ENCODE measurements around the gene SAFB2. TPM values are rescaled to one million over a fixed set of nuclear protein-coding genes. Genes with fewer than 3 reads are reported as not detected.

The SAFB2 gene
- total and polyA plus RNA-seq, 11 donors, result 14.2 to 56.7 (median 44.2) TPM

DNA sequence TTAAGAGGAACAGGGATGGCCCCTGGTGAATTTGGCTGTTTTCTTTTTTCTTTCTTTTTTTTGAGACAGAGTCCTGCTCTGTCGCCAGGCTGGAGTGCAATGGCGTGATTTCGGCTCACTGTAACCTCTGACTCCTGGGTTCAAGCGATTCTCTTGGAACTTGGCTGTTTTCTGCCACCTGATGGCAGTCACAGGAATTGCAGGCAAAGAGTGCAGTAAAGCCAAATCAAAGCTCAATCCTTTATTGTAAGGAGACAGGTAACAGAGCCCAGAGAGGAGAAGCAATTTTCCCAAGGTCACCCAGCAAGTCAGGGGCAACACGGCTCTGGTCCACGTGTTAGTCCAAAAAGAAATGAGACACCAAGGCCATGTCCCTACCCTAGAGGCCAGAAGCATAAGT is 61.0 kb downstream of the SAFB2 start:
- H3K9me3 ChIP-seq, result peaks cover 0 to 12% (median 4%) of the 10 kb centered on the region in 12 donors
- TF ChIP-seq POLR2A (IDR thresholded peaks at IDR 0.05), result no peak
- TF ChIP-seq, protein P1, sequence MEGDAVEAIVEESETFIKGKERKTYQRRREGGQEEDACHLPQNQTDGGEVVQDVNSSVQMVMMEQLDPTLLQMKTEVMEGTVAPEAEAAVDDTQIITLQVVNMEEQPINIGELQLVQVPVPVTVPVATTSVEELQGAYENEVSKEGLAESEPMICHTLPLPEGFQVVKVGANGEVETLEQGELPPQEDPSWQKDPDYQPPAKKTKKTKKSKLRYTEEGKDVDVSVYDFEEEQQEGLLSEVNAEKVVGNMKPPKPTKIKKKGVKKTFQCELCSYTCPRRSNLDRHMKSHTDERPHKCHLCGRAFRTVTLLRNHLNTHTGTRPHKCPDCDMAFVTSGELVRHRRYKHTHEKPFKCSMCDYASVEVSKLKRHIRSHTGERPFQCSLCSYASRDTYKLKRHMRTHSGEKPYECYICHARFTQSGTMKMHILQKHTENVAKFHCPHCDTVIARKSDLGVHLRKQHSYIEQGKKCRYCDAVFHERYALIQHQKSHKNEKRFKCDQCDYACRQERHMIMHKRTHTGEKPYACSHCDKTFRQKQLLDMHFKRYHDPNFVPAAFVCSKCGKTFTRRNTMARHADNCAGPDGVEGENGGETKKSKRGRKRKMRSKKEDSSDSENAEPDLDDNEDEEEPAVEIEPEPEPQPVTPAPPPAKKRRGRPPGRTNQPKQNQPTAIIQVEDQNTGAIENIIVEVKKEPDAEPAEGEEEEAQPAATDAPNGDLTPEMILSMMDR (IDR thresholded peaks at IDR 0.05), result peak in 2 of 12 donors; percentile 14 to 17
- no peaks in the 10 kb centered on the region for H3K36me3 ChIP-seq
- DNase-seq (no peak), ATAC-seq (no peak)
- H3K27ac ChIP-seq, result no peak overlapping the region
- H3K4me3 ChIP-seq, result no peak overlapping the region
- intact Hi-C loops (cut with DNase I), result no loop called here
- WGBS, 4 donors, result 63 to 79% (median 65%) methylated on average over 6 of the region's 6 CpGs
- peaks cover under 1 to 64% (median 13%) of the 10 kb centered on the region in 9 donors for H3K27me3 ChIP-seq
- H3K4me1 ChIP-seq, result no peaks in the 10 kb centered on the region

- TF ChIP-seq, protein P1 (IDR thresholded peaks at IDR 0.05), result no peak
- no peak for TF ChIP-seq POLR2A (IDR thresholded peaks at IDR 0.05)
- peaks cover 0 to 12% (median 4%) of the 10 kb centered on the region in 12 donors for H3K9me3 ChIP-seq
- intact Hi-C loops (cut with DNase I), result no loop called here
- DNase-seq, result no peak
- H3K4me1 ChIP-seq, result no peaks in the 10 kb centered on the region
- ATAC-seq, result no peak
- no peaks in the 10 kb centered on the region for H3K36me3 ChIP-seq
- 57 to 60% (median 59%) methylated on average over 18 to 19 of the region's 19 CpGs for WGBS, 4 donors
- H3K27ac ChIP-seq, result no peak overlapping the region
- no peak overlapping the region for H3K4me3 ChIP-seq
- peaks cover 0 to 52% (median 7%) of the 10 kb centered on the region in 9 donors for H3K27me3 ChIP-seq
Measured at GRCh38 chr19:5560156-5560555, 62.4 kb downstream of the SAFB2 start.

- intact Hi-C loops (cut with DNase I), result no loop called here
- no peaks in the 10 kb centered on the region for H3K4me1 ChIP-seq
- H3K36me3 ChIP-seq, result no peaks in the 10 kb centered on the region
- WGBS, 4 donors, result 36 to 54% (median 50%) methylated on average over 3 of the region's 3 CpGs
- DNase-seq, result no peak
- no peak overlapping the region for H3K4me3 ChIP-seq
- no peak for TF ChIP-seq POLR2A (IDR thresholded peaks at IDR 0.05)
- TF ChIP-seq, protein P1 (IDR thresholded peaks at IDR 0.05), result no peak
- no peak overlapping the region for H3K27ac ChIP-seq
- no peak for ATAC-seq
- H3K9me3 ChIP-seq, result peaks cover 0 to 12% (median 4%) of the 10 kb centered on the region in 12 donors
- H3K27me3 ChIP-seq, result peaks cover 0 to 49% (median 7%) of the 10 kb centered on the region in 9 donors
Measured at GRCh38 chr19:5559804-5560133, 62.8 kb downstream of the SAFB2 start.

DNA sequence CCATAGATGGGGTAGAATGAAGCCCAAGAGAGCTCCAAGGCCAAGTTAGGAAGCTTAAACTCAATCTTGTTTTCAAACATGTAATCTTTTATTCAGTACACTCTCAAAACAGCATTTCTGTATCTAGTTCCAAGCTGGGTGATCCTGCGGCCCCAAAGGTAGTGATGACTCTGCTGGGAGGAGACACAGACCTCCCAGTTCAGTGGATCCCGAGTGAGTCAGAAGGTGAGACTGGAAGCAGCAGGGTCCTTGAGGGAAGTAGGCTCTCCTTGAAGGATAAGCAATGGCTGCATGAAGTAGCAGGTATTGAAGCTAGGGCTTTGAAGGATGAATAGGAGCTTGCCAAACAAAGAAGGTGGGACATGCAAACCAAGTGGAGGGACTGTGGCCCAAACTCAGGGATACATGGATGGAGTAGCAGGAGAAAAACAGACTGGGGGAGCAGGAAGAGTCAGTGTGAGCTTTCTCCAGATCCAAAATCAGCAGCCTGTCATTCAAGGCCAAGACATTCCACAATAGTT is 64.4 kb downstream of the SAFB2 start:
- no peak overlapping the region for H3K27ac ChIP-seq
- H3K27me3 ChIP-seq, result peaks cover 0 to 39% (median 7%) of the 10 kb centered on the region in 9 donors
- WGBS, 4 donors, result 75 to 79% (median 76%) methylated on average over 2 of the region's 2 CpGs
- intact Hi-C loops (cut with DNase I), result no loop called here
- no peak overlapping the region for H3K4me3 ChIP-seq
- peaks cover 0 to 12% (median 4%) of the 10 kb centered on the region in 12 donors for H3K9me3 ChIP-seq
- no peak for DNase-seq
- TF ChIP-seq, protein P1 (IDR thresholded peaks at IDR 0.05), result no peak
- TF ChIP-seq POLR2A (IDR thresholded peaks at IDR 0.05), result no peak
- ATAC-seq, result no peak
- no peaks in the 10 kb centered on the region for H3K36me3 ChIP-seq
- no peaks in the 10 kb centered on the region for H3K4me1 ChIP-seq
